ENCODE results near the gene HPCAL1. TPM values are rescaled to one million over a fixed set of nuclear protein-coding genes. Genes with fewer than 3 reads are reported as not detected.
A peak's percentile ranks its signal among the peaks of the same experiment; 100 is the strongest.

Gene HPCAL1
- total and polyA plus RNA-seq, 3 experiments from 2014 or later, result 44.1 to 96.3 (median 47.6) TPM

- peaks cover 24 to 41% (median 36%) of the 10 kb centered on the region in 3 donors for H3K4me1 Mint-ChIP-seq
These were observed 141.8 kb downstream of the HPCAL1 start for GRCh38 chr2:10444463-10444862.

GRCh38 chr2:10446631-10447030 lies 143.9 kb downstream of the HPCAL1 start:
- peaks cover 28% of the 10 kb centered on the region for H3K36me3 ChIP-seq (ENCODE audit: insufficient read depth, low read length)
- H3K4me1 ChIP-seq (ENCODE audit: insufficient read depth, low read length), result peaks cover 35% of the 10 kb centered on the region
- H3K9me3 ChIP-seq (ENCODE audit: low read length), result no peaks in the 10 kb centered on the region
- POLR2A ChIA-PET, result interaction anchor here (0.6 to 1.5 kb wide), 2 partner anchors 9 to 37 kb away, joined by 5 to 7 read pairs; no protein-coding TSS in a partner anchor
- peak overlapping the region in 6 of 8 donors; percentile 19 to 75 (median 49) for H3K27ac Mint-ChIP-seq
- CTCF ChIA-PET, result interaction anchor here (0.7 to 6.0 kb wide), 8 partner anchors 8 to 463 kb away, joined by 3 to 50 read pairs (median 4); no protein-coding TSS in a partner anchor
- H3K27me3 ChIP-seq (ENCODE audit: insufficient read depth, low read length, poor library complexity, severe bottlenecking), result no peaks in the 10 kb centered on the region
- peak overlapping the region; percentile 86 for H3K27ac ChIP-seq (ENCODE audit: low read depth, low read length)
- H3K36me3 Mint-ChIP-seq, result peaks cover 12 to 42% (median 15%) of the 10 kb centered on the region in 3 donors
- H3K4me1 Mint-ChIP-seq, result peaks cover 29 to 45% (median 45%) of the 10 kb centered on the region in 3 donors
- no peaks in the 10 kb centered on the region for H3K9me3 Mint-ChIP-seq
- no peaks in the 10 kb centered on the region for H3K27me3 Mint-ChIP-seq
- peak in 1 of 5 donors; percentile 36 for DNase-seq
- peak overlapping the region; percentile 35 for H3K4me3 ChIP-seq (ENCODE audit: low read length)
- peak overlapping the region; percentile 53 to 92 (median 78) for H3K4me3 Mint-ChIP-seq

More at GRCh38 chr2:10444463-10444862, 141.8 kb downstream of the HPCAL1 start:
- CTCF ChIA-PET, result interaction anchor here (0.8 to 6.0 kb wide), 3 partner anchors 10 to 348 kb away, joined by 3 to 50 read pairs (median 3); no protein-coding TSS in a partner anchor
- POLR2A ChIA-PET, result interaction anchor here (0.5 to 1.0 kb wide), 2 partner anchors 12 to 311 kb away, joined by 3 to 9 read pairs; no protein-coding TSS in a partner anchor
- H3K36me3 ChIP-seq (ENCODE audit: insufficient read depth, low read length), result peaks cover 50% of the 10 kb centered on the region
- H3K4me3 Mint-ChIP-seq, result peak overlapping the region in 1 of 7 donors; percentile 14
- H3K4me1 ChIP-seq (ENCODE audit: insufficient read depth, low read length), result peaks cover 29% of the 10 kb centered on the region
- H3K9me3 Mint-ChIP-seq, result no peaks in the 10 kb centered on the region
- H3K27ac ChIP-seq (ENCODE audit: low read depth, low read length), result no peak overlapping the region
- H3K9me3 ChIP-seq (ENCODE audit: low read length), result no peaks in the 10 kb centered on the region
- peak overlapping the region in 6 of 8 donors; percentile 4 to 75 (median 38) for H3K27ac Mint-ChIP-seq
- H3K27me3 ChIP-seq (ENCODE audit: insufficient read depth, low read length, poor library complexity, severe bottlenecking), result no peaks in the 10 kb centered on the region
- H3K4me3 ChIP-seq (ENCODE audit: low read length), result no peak overlapping the region
- no peak for DNase-seq
- no peaks in the 10 kb centered on the region for H3K27me3 Mint-ChIP-seq
- peaks cover 12 to 64% (median 22%) of the 10 kb centered on the region in 3 donors for H3K36me3 Mint-ChIP-seq

GRCh38 chr2:10447300-10447894 lies 144.7 kb downstream of the HPCAL1 start:
- Mint-ChIP-seq H3K9me3 (no peaks in the 10 kb centered on the region), H3K4me1 (peaks cover 29 to 45% (median 45%) of the 10 kb centered on the region in 3 donors), H3K27me3 (no peaks in the 10 kb centered on the region), H3K27ac (peak overlapping the region; percentile 10 to 94 (median 87)), H3K4me3 (peak overlapping the region; percentile 78 to 92 (median 85)), H3K36me3 (peaks cover 7 to 34% (median 8%) of the 10 kb centered on the region in 3 donors)
- DNase-seq, result no peak
- Histone ChIP-seq H3K36me3 (ENCODE audit: insufficient read depth, low read length) (peaks cover 20% of the 10 kb centered on the region), H3K4me3 (ENCODE audit: low read length) (peak overlapping the region; percentile 81), H3K27ac (ENCODE audit: low read depth, low read length) (peak overlapping the region; percentile 86), H3K4me1 (ENCODE audit: insufficient read depth, low read length) (peaks cover 35% of the 10 kb centered on the region), H3K27me3 (ENCODE audit: insufficient read depth, low read length, poor library complexity, severe bottlenecking) (no peaks in the 10 kb centered on the region), H3K9me3 (ENCODE audit: low read length) (no peaks in the 10 kb centered on the region)
- ChIA-PET CTCF (interaction anchor here (0.7 to 6.0 kb wide), 14 partner anchors 9 to 463 kb away, joined by 3 to 50 read pairs (median 3); no protein-coding TSS in a partner anchor), POLR2A (interaction anchor here (0.6 to 2.1 kb wide), 10 partner anchors 10 to 1766 kb away, joined by 3 to 13 read pairs (median 6); partner anchors contain the start of genes ADAM17, HPCAL1, ID2 and KLF11)

- peak within 1 kb of the TSS; percentile 78 to 95 (median 89) for H3K27ac Mint-ChIP-seq
- H3K4me3 Mint-ChIP-seq, result peak within 1 kb of the TSS; percentile 78 to 92 (median 85)
- Histone ChIP-seq H3K27ac (ENCODE audit: low read depth, low read length) (peak within 1 kb of the TSS; percentile 95), H3K36me3 (ENCODE audit: insufficient read depth, low read length) (peaks cover 17% of the 10 kb centered on the region), H3K27me3 (ENCODE audit: insufficient read depth, low read length, poor library complexity, severe bottlenecking) (no peaks in the 10 kb centered on the region), H3K9me3 (ENCODE audit: low read length) (no peaks in the 10 kb centered on the region), H3K4me3 (ENCODE audit: low read length) (peak within 1 kb of the TSS; percentile 81), H3K4me1 (ENCODE audit: insufficient read depth, low read length) (peaks cover 35% of the 10 kb centered on the region)
- CTCF ChIA-PET, result interaction anchor here (0.7 to 6.0 kb wide), 14 partner anchors 11 to 375 kb away, joined by 3 to 50 read pairs (median 4); no protein-coding TSS in a partner anchor
- peaks cover 7 to 29% (median 7%) of the 10 kb centered on the region in 3 donors for H3K36me3 Mint-ChIP-seq
- POLR2A ChIA-PET, result interaction anchor here (0.5 to 2.1 kb wide), 15 partner anchors 11 to 1766 kb away, joined by 3 to 13 read pairs (median 4); partner anchors contain the start of genes ADAM17, HPCAL1, ID2 and KLF11
- no peaks in the 10 kb centered on the region for H3K27me3 Mint-ChIP-seq
- H3K4me1 Mint-ChIP-seq, result peaks cover 29 to 45% (median 45%) of the 10 kb centered on the region in 3 donors
- no peaks in the 10 kb centered on the region for H3K9me3 Mint-ChIP-seq
- peak; percentile 96 to 99 (median 98) for DNase-seq
These were observed 145.3 kb downstream of the HPCAL1 start, which contains the start of gene ODC1 for GRCh38 chr2:10447895-10448575. TSS of gene ODC1 (minus strand) at chr2:10448327. CDS start at chr2:10445032, 3,295 bp downstream.

GRCh38 chr2:10448576-10449485 lies 146.1 kb downstream of the HPCAL1 start:
- peaks cover 29 to 45% (median 42%) of the 10 kb centered on the region in 3 donors for H3K4me1 Mint-ChIP-seq
- Histone ChIP-seq H3K4me3 (ENCODE audit: low read length) (peak overlapping the region; percentile 70), H3K36me3 (ENCODE audit: insufficient read depth, low read length) (peaks cover 10% of the 10 kb centered on the region), H3K9me3 (ENCODE audit: low read length) (no peaks in the 10 kb centered on the region), H3K27me3 (ENCODE audit: insufficient read depth, low read length, poor library complexity, severe bottlenecking) (no peaks in the 10 kb centered on the region), H3K27ac (ENCODE audit: low read depth, low read length) (peak overlapping the region; percentile 95), H3K4me1 (ENCODE audit: insufficient read depth, low read length) (peaks cover 35% of the 10 kb centered on the region)
- ChIA-PET POLR2A (interaction anchor here (0.5 to 2.1 kb wide), 13 partner anchors 14 to 1767 kb away, joined by 3 to 13 read pairs (median 4); partner anchors contain the start of genes ADAM17, HPCAL1 and ID2), CTCF (interaction anchor here (0.7 to 6.0 kb wide), 11 partner anchors 15 to 376 kb away, joined by 3 to 50 read pairs (median 4); no protein-coding TSS in a partner anchor)
- H3K9me3 Mint-ChIP-seq, result no peaks in the 10 kb centered on the region
- peak; percentile 89 to 97 (median 94) for DNase-seq
- peaks cover 3 to 21% (median 7%) of the 10 kb centered on the region in 3 donors for H3K36me3 Mint-ChIP-seq
- peak overlapping the region; percentile 64 to 95 (median 88) for H3K27ac Mint-ChIP-seq
- H3K27me3 Mint-ChIP-seq, result no peaks in the 10 kb centered on the region
- H3K4me3 Mint-ChIP-seq, result peak overlapping the region; percentile 77 to 89 (median 79)

- peak overlapping the region; percentile 95 for H3K27ac ChIP-seq (ENCODE audit: low read depth, low read length)
- H3K4me1 Mint-ChIP-seq, result peaks cover 27 to 43% (median 36%) of the 10 kb centered on the region in 3 donors
- H3K4me1 ChIP-seq (ENCODE audit: insufficient read depth, low read length), result peaks cover 35% of the 10 kb centered on the region
- ChIA-PET CTCF (interaction anchor here (1.4 to 6.0 kb wide), 2 partner anchors 15 to 218 kb away, joined by 4 to 50 read pairs; no protein-coding TSS in a partner anchor), POLR2A (interaction anchor here (0.6 to 0.7 kb wide), 2 partner anchors 55 to 364 kb away, joined by 4 read pairs; no protein-coding TSS in a partner anchor)
- peak overlapping the region; percentile 77 to 89 (median 79) for H3K4me3 Mint-ChIP-seq
- H3K36me3 ChIP-seq (ENCODE audit: insufficient read depth, low read length), result peaks cover 4% of the 10 kb centered on the region
- peak overlapping the region; percentile 70 for H3K4me3 ChIP-seq (ENCODE audit: low read length)
- DNase-seq, result no peak
- no peaks in the 10 kb centered on the region for H3K27me3 Mint-ChIP-seq
- no peaks in the 10 kb centered on the region for H3K9me3 ChIP-seq (ENCODE audit: low read length)
- H3K27ac Mint-ChIP-seq, result peak overlapping the region; percentile 58 to 95 (median 88)
- H3K36me3 Mint-ChIP-seq, result peaks cover 0 to 14% (median 4%) of the 10 kb centered on the region in 3 donors
- H3K27me3 ChIP-seq (ENCODE audit: insufficient read depth, low read length, poor library complexity, severe bottlenecking), result no peaks in the 10 kb centered on the region
- H3K9me3 Mint-ChIP-seq, result no peaks in the 10 kb centered on the region
These were observed 146.8 kb downstream of the HPCAL1 start for GRCh38 chr2:10449486-10449831.
